HepG2 (cell line): ENCODE results near the gene CAPN9. TPM values are rescaled to one million over a fixed set of nuclear protein-coding genes. Genes with fewer than 3 reads are reported as not detected.

ENCODE experiments used
- AKAP8 ChIP-seq: sonication (generic); formaldehyde crosslinking; IDR thresholded peaks from 2 replicates; pipeline ENCODE4 v1.5.1; 2020; ENCODE audit warnings: mild to moderate bottlenecking, missing genetic modification reagents
- ARNTL ChIP-seq: sonication (generic); formaldehyde crosslinking; IDR thresholded peaks from 2 replicates; pipeline ENCODE4 v1.4.0; 2020; ENCODE audit warnings: mild to moderate bottlenecking, missing genetic modification reagents
- ATF1 ChIP-seq: IDR thresholded peaks from 2 replicates; pipeline ENCODE4 v1.6.1; 2016; ENCODE audit warnings: mild to moderate bottlenecking, control low read depth
- ATM ChIP-seq: fragments of 450-650 bp; IDR thresholded peaks from 2 replicates; pipeline ENCODE4 v1.7.1; 2017; ENCODE audit warnings: mild to moderate bottlenecking, borderline replicate concordance
- CERS6 ChIP-seq: sonication (generic); formaldehyde crosslinking; IDR thresholded peaks from 2 replicates; pipeline ENCODE4 v1.5.0; 2020; ENCODE audit warnings: missing genetic modification reagents
- CHD2 ChIP-seq: IDR thresholded peaks from 2 replicates; pipeline ENCODE4 v1.6.1; 2011; ENCODE audit warnings: low read depth, low read length, improper control_type of control experiment
- CREBL2 ChIP-seq: sonication (generic); formaldehyde crosslinking; IDR thresholded peaks from 2 replicates; pipeline ENCODE4 v1.8.1; 2023; ENCODE audit warnings: missing genetic modification reagents, mild to moderate bottlenecking, borderline replicate concordance
- CREM ChIP-seq, 2 experiments: sonication (generic) in 1 of 2; formaldehyde crosslinking in 1 of 2; IDR thresholded peaks; 2 replicates each; pipeline versions ENCODE4 v1.4.0 to v1.6.1; 2016 to 2020; ENCODE audit warnings: antibody characterized with exemption in 1 of 2, mild to moderate bottlenecking in 1 of 2, missing genetic modification reagents in 1 of 2
- EHMT2 ChIP-seq: fragments of 200-600 bp; sonication (generic); IDR thresholded peaks from 2 replicates; pipeline ENCODE4 v1.7.0; 2017; ENCODE audit warnings: antibody characterized with exemption, low read depth, low read length, borderline replicate concordance
- FLYWCH1 ChIP-seq: sonication (generic); formaldehyde crosslinking; IDR thresholded peaks from 2 replicates; pipeline ENCODE4 v1.8.1; 2023; ENCODE audit warnings: mild to moderate bottlenecking, missing genetic modification reagents
- GATAD1 ChIP-seq: IDR thresholded peaks from 2 replicates; pipeline ENCODE4 v1.6.1; 2016; ENCODE audit warnings: missing genetic modification reagents, missing compliant biosample characterization
- KLF15 ChIP-seq: sonication (generic); formaldehyde crosslinking; IDR thresholded peaks from 2 replicates; pipeline ENCODE4 v1.8.1; 2023; ENCODE audit warnings: borderline replicate concordance, mild to moderate bottlenecking, inconsistent platforms, missing genetic modification reagents, mixed read lengths
- MAFG ChIP-seq: sonication (generic); formaldehyde crosslinking; IDR thresholded peaks from 2 replicates; pipeline ENCODE4 v1.5.1; 2020; ENCODE audit warnings: mild to moderate bottlenecking, missing genetic modification reagents
- MAX ChIP-seq: IDR thresholded peaks from 2 replicates; pipeline ENCODE4 v1.6.1; 2012; ENCODE audit warnings: inconsistent platforms
- NFKBIZ ChIP-seq: IDR thresholded peaks from 2 replicates; pipeline ENCODE4 v1.6.1; 2018; ENCODE audit warnings: missing genetic modification reagents, missing compliant biosample characterization
- NR2F1 ChIP-seq, 2 experiments: fragments of 450-650 bp in 1 of 2; formaldehyde crosslinking in 1 of 2; IDR thresholded peaks; 2 replicates each; pipeline versions ENCODE4 v1.5.0 to v1.6.1; 2016 to 2020; ENCODE audit warnings: mild to moderate bottlenecking in 1 of 2, missing compliant biosample characterization in 1 of 2, missing genetic modification reagents in 1 of 2, moderate library complexity in 1 of 2
- PRMT3 ChIP-seq: sonication (generic); formaldehyde crosslinking; IDR thresholded peaks from 2 replicates; pipeline ENCODE4 v1.8.1; 2022; ENCODE audit warnings: low read depth, mild to moderate bottlenecking, moderate library complexity, missing genetic modification reagents, borderline replicate concordance
- WIZ ChIP-seq: sonication (generic); formaldehyde crosslinking; IDR thresholded peaks from 2 replicates; pipeline ENCODE4 v1.5.1; 2020; ENCODE audit warnings: mild to moderate bottlenecking, missing genetic modification reagents
- YY1 ChIP-seq: IDR thresholded peaks from 2 replicates; pipeline ENCODE4 v1.6.1; 2011; ENCODE audit warnings: low read length, low read depth, moderate library complexity, mild to moderate bottlenecking; ENCODE audit not compliant: insufficient read depth, insufficient replicate concordance
- ZNF138 ChIP-seq: sonication (generic); formaldehyde crosslinking; IDR thresholded peaks from 2 replicates; pipeline ENCODE4 v1.5.0; 2020; ENCODE audit warnings: mild to moderate bottlenecking, low read depth, missing genetic modification reagents
- ZNF34 ChIP-seq: sonication (generic); formaldehyde crosslinking; IDR thresholded peaks from 2 replicates; pipeline ENCODE4 v1.4.0; 2020; ENCODE audit warnings: mild to moderate bottlenecking, missing genetic modification reagents, borderline replicate concordance
- ZNF367 ChIP-seq: sonication (generic); formaldehyde crosslinking; IDR thresholded peaks from 2 replicates; pipeline ENCODE4 v1.4.0; 2020; ENCODE audit warnings: missing genetic modification reagents, borderline replicate concordance
- ZNF530 ChIP-seq: sonication (generic); formaldehyde crosslinking; IDR thresholded peaks from 2 replicates; pipeline ENCODE4 v1.5.0; 2020; ENCODE audit warnings: low read depth, mild to moderate bottlenecking, missing genetic modification reagents
- ZNF546 ChIP-seq: sonication (generic); formaldehyde crosslinking; conservative IDR thresholded peaks from 2 replicates; pipeline ENCODE4 v1.8.1; 2023; ENCODE audit warnings: mild to moderate bottlenecking, missing genetic modification reagents
- ZNF570 ChIP-seq: sonication (generic); formaldehyde crosslinking; IDR thresholded peaks from 2 replicates; pipeline ENCODE4 v1.4.0; 2020; ENCODE audit warnings: mild to moderate bottlenecking, missing genetic modification reagents, borderline replicate concordance
- ZNF691 ChIP-seq: sonication (generic); formaldehyde crosslinking; IDR thresholded peaks from 2 replicates; pipeline ENCODE4 v1.4.0; 2020; ENCODE audit warnings: missing genetic modification reagents, low read depth, mild to moderate bottlenecking, borderline replicate concordance
- ZNF883 ChIP-seq: sonication (generic); formaldehyde crosslinking; IDR thresholded peaks from 2 replicates; pipeline ENCODE4 v1.5.1; 2020; ENCODE audit warnings: mild to moderate bottlenecking, missing genetic modification reagents; ENCODE audit errors: not compliant biosample characterization
- ZZZ3 ChIP-seq: sonication (generic); formaldehyde crosslinking; IDR thresholded peaks from 2 replicates; pipeline ENCODE4 v1.4.0; 2020; ENCODE audit warnings: missing genetic modification reagents, mild to moderate bottlenecking, borderline replicate concordance
- polyA plus RNA-seq, 8 experiments: library from polyadenylated mRNA; depleted of rRNA in 3 of 8; stranded (reverse) in 7 of 8; unstranded in 1 of 8; fragments of >200 nt; fragmentation: Illumina TruSeq in 4 of 8; extraction: Trizol in 4 of 8; gene quantifications; 2 replicates each; pipeline versions ENCODE4 v1.2.1 to v1.2.3, GENCODE V29; 2011 to 2016; ENCODE audit warnings: low read depth in 4 of 8, missing spikeins in 1 of 8, mixed read lengths in 1 of 8; ENCODE audit not compliant: insufficient read depth in 1 of 8
- total RNA-seq, 5 experiments: library from RNA; depleted of rRNA; stranded (reverse); fragments of >200 nt; fragmentation: Illumina TruSeq; extraction: Trizol; gene quantifications; 2 replicates each; pipeline ENCODE4 v1.2.3, GENCODE V29; 2016; ENCODE audit warnings: low read depth in 1 of 5

CAPN9 gene
- total and polyA plus RNA-seq, 2 of the 13 experiments (the other 11 are each of a cell fraction or from before 2014, with no cell fraction given) = 0.04 to 0.31 TPM

GRCh38 chr1:230701895-230702768 lies 45.1 kb upstream of the CAPN9 start (continued):
- TF ChIP-seq CERS6 (CRISPR knock-in tag) (no peak), ZNF883 (CRISPR knock-in tag) (no peak), NFKBIZ (CRISPR knock-in tag) (no peak), FLYWCH1 (peak; percentile 86), CREBL2 (0 out of 2 replicates have a peak, but pooled peaks have one; percentile 13), PRMT3 (CRISPR knock-in tag) (no peak), CHD2 (no peak), YY1 (no peak), ZNF367 (no peak), WIZ (CRISPR knock-in tag) (no peak), EHMT2 (no peak), ATF1 (CRISPR knock-in tag) (peak; percentile 18; the same call in 1 of the 2 replicates), ZNF34 (CRISPR knock-in tag) (no peak), ARNTL (CRISPR knock-in tag) (no peak), ZNF570 (no peak), AKAP8 (CRISPR knock-in tag) (peak; percentile 32; the same call in 1 of the 2 replicates), ZNF138 (CRISPR knock-in tag) (no peak), GATAD1 (no peak), ZNF546 (no peak), NR2F1 (CRISPR knock-in tag; IDR thresholded peaks at IDR 0.05) (no peak), CREM (IDR thresholded peaks at IDR 0.05) (peak; percentile 64; the same call in 1 of the 2 replicates), CREM (CRISPR knock-in tag; IDR thresholded peaks at IDR 0.05) (no peak), ZNF530 (CRISPR knock-in tag) (no peak), MAX (no peak), MAFG (CRISPR knock-in tag) (no peak), KLF15 (CRISPR knock-in tag) (no peak), ZZZ3 (CRISPR knock-in tag) (no peak), ZNF691 (no peak), ATM (no peak)
